K562 (cell line): ENCODE results near the gene DTX1. TPM values are rescaled to one million over a fixed set of nuclear protein-coding genes. Genes with fewer than 3 reads are reported as not detected.

Experiments
- ATAC-seq: fragments of 200-7000 bp; cut with Tn5 transposase; 3 replicates; pipeline ENCODE4 v1.9.1; 2020; ENCODE audit warnings: moderate library complexity
- BruUV-seq: library from RNA; stranded (reverse); fragments of 400-500 nt; replicated peaks from 2 replicates; lab custom pipeline; 2021; lab: Mats Ljungman, UMichigan
- CTCF ChIA-PET: fragments of 300-600 bp; formaldehyde crosslinking; extraction: SDS; loops from one replicate; lab custom pipeline; 2021; ENCODE audit warnings: low intra/inter-chr PET ratio; lab: Yijun Ruan, JAX
- POLR2A ChIA-PET: fragments of 300-600, 350-650 bp; sonication (Branson Sonifier 250); formaldehyde crosslinking; extraction: SDS; loops from one replicate; lab custom pipeline; 2021; ENCODE audit warnings: antibody characterized with exemption, inconsistent platforms; lab: Yijun Ruan, JAX
- DNase-seq, 4 experiments: peaks; one replicate each; pipeline versions ENCODE4 v3.0.0 to v3.0.0-alpha.2; 2011 to 2018; ENCODE audit warnings: low spot score in 3 of 4, mixed read lengths in 3 of 4; ENCODE audit errors: extremely low read depth in 1 of 4
- FAIRE-seq: peaks from 2 replicates; lab custom pipeline; 2011; peaks lifted over from hg19 to GRCh38; lab: Jason Lieb, UNC
- H2AFZ ChIP-seq: 2 replicates; pipeline ENCODE4 v1.6.0; 2011; ENCODE audit warnings: low read depth, low read length, control low read depth, inconsistent platforms
- H3K27ac ChIP-seq: fragments of 200-600 bp; 3 replicates; pipeline ENCODE4 v1.8.0; 2011; ENCODE audit warnings: low read depth, mild to moderate bottlenecking, control low read depth, inconsistent platforms, low read length, moderate library complexity, mixed read lengths; ENCODE audit errors: extremely low read depth
- H3K27me3 ChIP-seq, 2 experiments: fragments of 300-600 bp in 1 of 2; 2 replicates in 1 of 2; 3 replicates in 1 of 2; pipeline versions ENCODE4 v1.6.0 to v1.8.0; 2011; ENCODE audit warnings: inconsistent platforms in 2 of 2, low read length in 2 of 2, mild to moderate bottlenecking in 1 of 2, mixed read lengths in 1 of 2, moderate library complexity in 1 of 2; ENCODE audit not compliant: control insufficient read depth in 2 of 2, insufficient read depth in 2 of 2
- H3K36me3 ChIP-seq: fragments of 300-600 bp; 3 replicates; pipeline ENCODE4 v1.8.0; 2011; ENCODE audit warnings: mild to moderate bottlenecking, low read length, inconsistent platforms; ENCODE audit not compliant: control insufficient read depth, insufficient read depth
- H3K4me1 ChIP-seq, 2 experiments: fragments of 200-600 bp in 1 of 2; replicated peaks in 1 of 2; 2 replicates in 1 of 2; 3 replicates in 1 of 2; pipeline versions ENCODE4 v1.5.1 to v1.8.0; 2011; ENCODE audit warnings: inconsistent platforms in 2 of 2, low read length in 2 of 2, mild to moderate bottlenecking in 1 of 2, mixed read lengths in 1 of 2, moderate library complexity in 1 of 2; ENCODE audit not compliant: control insufficient read depth in 2 of 2, insufficient read depth in 2 of 2
- H3K4me2 ChIP-seq: 2 replicates; pipeline ENCODE4 v1.6.1; 2011; ENCODE audit warnings: low read length, control low read depth, inconsistent platforms, mixed read lengths; ENCODE audit not compliant: insufficient read depth
- H3K4me3 ChIP-seq: fragments of 200-600 bp; sonication (generic), shearing (Covaris generic); 2 replicates; pipeline ENCODE4 v1.5.1; 2016; ENCODE audit warnings: control low read depth, inconsistent platforms
- H3K79me2 ChIP-seq: fragments of 200-600 bp; 3 replicates; pipeline ENCODE4 v1.8.0; 2011; ENCODE audit warnings: low read length, inconsistent platforms; ENCODE audit not compliant: control insufficient read depth, insufficient read depth
- H3K9ac ChIP-seq, 2 experiments: 2 replicates each; pipeline versions ENCODE4 v1.6.0 to v1.6.1; 2011; ENCODE audit warnings: low read depth in 2 of 2, low read length in 2 of 2, control low read depth in 1 of 2, inconsistent platforms in 1 of 2, mild to moderate bottlenecking in 1 of 2, mixed read lengths in 1 of 2; ENCODE audit not compliant: insufficient read depth in 1 of 2
- H3K9me1 ChIP-seq: one replicate; pipeline ENCODE4 v1.6.0; 2011; ENCODE audit warnings: inconsistent platforms, mild to moderate bottlenecking, low read length, moderate library complexity; ENCODE audit not compliant: control insufficient read depth, insufficient read depth
- H3K9me3 ChIP-seq: replicated peaks from 2 replicates; pipeline ENCODE4 v1.5.1; 2011; ENCODE audit warnings: low read depth, low read length, inconsistent platforms; ENCODE audit not compliant: control insufficient read depth, insufficient read depth
- H4K20me1 ChIP-seq: replicated peaks from 2 replicates; pipeline ENCODE4 v1.6.1; 2011; ENCODE audit warnings: low read length, inconsistent platforms, mixed read lengths; ENCODE audit not compliant: control insufficient read depth, insufficient read depth
- BDP1 ChIP-seq: IDR thresholded peaks from 3 replicates; pipeline ENCODE4 v1.6.1; 2011; ENCODE audit not compliant: insufficient read length, insufficient read depth
- HNRNPH1 ChIP-seq: fragments of 200-400 bp; formaldehyde crosslinking; optimal IDR thresholded peaks from 2 replicates; pipeline ENCODE3; 2017; ENCODE audit warnings: low read depth, mild to moderate bottlenecking, low read length, moderate library complexity
- NCOA6 ChIP-seq: fragments of 450-650 bp; IDR thresholded peaks from 2 replicates; pipeline ENCODE4 v1.6.1; 2017; ENCODE audit warnings: mild to moderate bottlenecking
- RFX1 ChIP-seq: fragments of 450-650 bp; IDR thresholded peaks from 2 replicates; pipeline ENCODE4 v1.6.1; 2016; ENCODE audit warnings: mild to moderate bottlenecking, moderate library complexity
- TBP ChIP-seq: optimal IDR thresholded peaks from 2 replicates; pipeline ENCODE3; 2011; ENCODE audit warnings: low read depth, low read length, improper control_type of control experiment
- ZBTB34 ChIP-seq: fragments of 250-450 bp; sonication (Bioruptor Pico); IDR thresholded peaks from 2 replicates; pipeline ENCODE4 v1.8.0; 2021; ENCODE audit warnings: mild to moderate bottlenecking, moderate library complexity
- WGBS: fragments of 100-300 bp; shearing (Covaris generic); methylation state at CpG from one replicate; pipeline ENCODE4 v1.1.6; 2016; ENCODE audit warnings: low coverage, mixed read lengths; ENCODE audit not compliant: insufficient coverage; ENCODE audit errors: missing lambda C conversion rate; 5-methylcytosine and 5-hydroxymethylcytosine counted together
- in situ Hi-C: fragments of 300-500 bp; cut with MboI; formaldehyde crosslinking; loops from 4 replicates; pipeline ENCODE4 v1.15.0; 2018; ENCODE audit warnings: inconsistent platforms, mixed read lengths
- intact Hi-C: fragments of 100-400 bp; cut with micrococcal nuclease; formaldehyde crosslinking; loops from 2 replicates; pipeline ENCODE4 v1.14.2; 2022
- polyA plus RNA-seq, 8 experiments: library from polyadenylated mRNA; depleted of rRNA in 4 of 8; stranded (reverse) in 5 of 8; unstranded in 3 of 8; fragments of >200 nt; fragmentation: Nextera tagmentation in 2 of 8; fragmentation: Illumina TruSeq in 1 of 8; extraction: Ambion mirVana in 2 of 8; extraction: Trizol in 1 of 8; gene quantifications; 2 replicates each; pipeline versions ENCODE4 v1.2.1 to v1.2.3, GENCODE V29; 2011 to 2014; ENCODE audit warnings: inconsistent platforms in 1 of 8, missing spikeins in 1 of 8
- total RNA-seq, 7 experiments: library from RNA; depleted of rRNA in 6 of 7; stranded (reverse); fragments of >200 nt in 6 of 7; fragmentation: Illumina TruSeq in 2 of 7; extraction: Trizol in 2 of 7; gene quantifications; 2 replicates each; pipeline versions ENCODE4 v1.2.1 to v1.2.3, GENCODE V29; 2011 to 2021; ENCODE audit warnings: low replicate concordance in 1 of 7
- TF ChIP-seq, protein P1 (sequence below): sonication (generic); formaldehyde crosslinking; IDR thresholded peaks from 2 replicates; pipeline ENCODE4 v1.8.0; 2023; ENCODE audit warnings: mild to moderate bottlenecking, missing genetic modification reagents

Gene DTX1
- total and polyA plus RNA-seq, 9 of the 15 experiments (the other 6 are each of a cell fraction or from before 2014, with no cell fraction given), result not detected

GRCh38 chr12:113114447-113115178 is 58.1 kb downstream of the DTX1 start:
- no peak overlapping the region for H3K9ac ChIP-seq
- FAIRE-seq (no peak), DNase-seq (no peak), ATAC-seq (no peak)
- no peak overlapping the region for H2AFZ ChIP-seq
- CTCF ChIA-PET, result no interaction called here
- H3K4me3 ChIP-seq, result no peak overlapping the region
- no TSS peak for BruUV-seq
- peaks cover 31 to 62% of the 10 kb centered on the region in 2 experiments; a peak in 4 of 5 replicates for H3K27me3 ChIP-seq
- no peaks in the 10 kb centered on the region for H3K9me3 ChIP-seq
- no peak overlapping the region for H3K27ac ChIP-seq
- H3K4me2 ChIP-seq, result no peak overlapping the region
- no peaks in the 10 kb centered on the region for H3K36me3 ChIP-seq
- peaks cover 2% of the 10 kb centered on the region for H3K9me1 ChIP-seq
- in situ Hi-C loops, result no loop called here
- H3K79me2 ChIP-seq, result no peaks in the 10 kb centered on the region
- H4K20me1 ChIP-seq, result peaks cover 13% of the 10 kb centered on the region; the same call in 1 of the 2 replicates
- 4% methylated on average over 18 of the region's 19 CpGs for WGBS
- peaks cover 0 to 21% of the 10 kb centered on the region in 2 experiments; a peak in 1 of 5 replicates for H3K4me1 ChIP-seq
- POLR2A ChIA-PET, result interaction anchor here (0.6 to 1.2 kb wide), 5 partner anchors 9 to 517 kb away, joined by 3 to 4 read pairs (median 3); no protein-coding TSS in a partner anchor
- intact Hi-C loops, result no loop called here
- TF ChIP-seq, protein P1, sequence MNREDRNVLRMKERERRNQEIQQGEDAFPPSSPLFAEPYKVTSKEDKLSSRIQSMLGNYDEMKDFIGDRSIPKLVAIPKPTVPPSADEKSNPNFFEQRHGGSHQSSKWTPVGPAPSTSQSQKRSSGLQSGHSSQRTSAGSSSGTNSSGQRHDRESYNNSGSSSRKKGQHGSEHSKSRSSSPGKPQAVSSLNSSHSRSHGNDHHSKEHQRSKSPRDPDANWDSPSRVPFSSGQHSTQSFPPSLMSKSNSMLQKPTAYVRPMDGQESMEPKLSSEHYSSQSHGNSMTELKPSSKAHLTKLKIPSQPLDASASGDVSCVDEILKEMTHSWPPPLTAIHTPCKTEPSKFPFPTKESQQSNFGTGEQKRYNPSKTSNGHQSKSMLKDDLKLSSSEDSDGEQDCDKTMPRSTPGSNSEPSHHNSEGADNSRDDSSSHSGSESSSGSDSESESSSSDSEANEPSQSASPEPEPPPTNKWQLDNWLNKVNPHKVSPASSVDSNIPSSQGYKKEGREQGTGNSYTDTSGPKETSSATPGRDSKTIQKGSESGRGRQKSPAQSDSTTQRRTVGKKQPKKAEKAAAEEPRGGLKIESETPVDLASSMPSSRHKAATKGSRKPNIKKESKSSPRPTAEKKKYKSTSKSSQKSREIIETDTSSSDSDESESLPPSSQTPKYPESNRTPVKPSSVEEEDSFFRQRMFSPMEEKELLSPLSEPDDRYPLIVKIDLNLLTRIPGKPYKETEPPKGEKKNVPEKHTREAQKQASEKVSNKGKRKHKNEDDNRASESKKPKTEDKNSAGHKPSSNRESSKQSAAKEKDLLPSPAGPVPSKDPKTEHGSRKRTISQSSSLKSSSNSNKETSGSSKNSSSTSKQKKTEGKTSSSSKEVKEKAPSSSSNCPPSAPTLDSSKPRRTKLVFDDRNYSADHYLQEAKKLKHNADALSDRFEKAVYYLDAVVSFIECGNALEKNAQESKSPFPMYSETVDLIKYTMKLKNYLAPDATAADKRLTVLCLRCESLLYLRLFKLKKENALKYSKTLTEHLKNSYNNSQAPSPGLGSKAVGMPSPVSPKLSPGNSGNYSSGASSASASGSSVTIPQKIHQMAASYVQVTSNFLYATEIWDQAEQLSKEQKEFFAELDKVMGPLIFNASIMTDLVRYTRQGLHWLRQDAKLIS (CRISPR knock-in tag), result no peak
- TF ChIP-seq BDP1 (peak; percentile 27), TBP (peak; percentile 97), NCOA6 (no peak), ZBTB34 (CRISPR knock-in tag) (no peak), RFX1 (no peak), HNRNPH1 (no peak)
